GM10847 (cell line): ENCODE results near the gene PRUNE2.

Source experiments
- POLR2A ChIP-seq: IDR thresholded peaks from 2 replicates; pipeline ENCODE4 v1.6.1; 2011; ENCODE audit not compliant: insufficient read length; ENCODE audit errors: extremely low read depth

PRUNE2 gene

DNA sequence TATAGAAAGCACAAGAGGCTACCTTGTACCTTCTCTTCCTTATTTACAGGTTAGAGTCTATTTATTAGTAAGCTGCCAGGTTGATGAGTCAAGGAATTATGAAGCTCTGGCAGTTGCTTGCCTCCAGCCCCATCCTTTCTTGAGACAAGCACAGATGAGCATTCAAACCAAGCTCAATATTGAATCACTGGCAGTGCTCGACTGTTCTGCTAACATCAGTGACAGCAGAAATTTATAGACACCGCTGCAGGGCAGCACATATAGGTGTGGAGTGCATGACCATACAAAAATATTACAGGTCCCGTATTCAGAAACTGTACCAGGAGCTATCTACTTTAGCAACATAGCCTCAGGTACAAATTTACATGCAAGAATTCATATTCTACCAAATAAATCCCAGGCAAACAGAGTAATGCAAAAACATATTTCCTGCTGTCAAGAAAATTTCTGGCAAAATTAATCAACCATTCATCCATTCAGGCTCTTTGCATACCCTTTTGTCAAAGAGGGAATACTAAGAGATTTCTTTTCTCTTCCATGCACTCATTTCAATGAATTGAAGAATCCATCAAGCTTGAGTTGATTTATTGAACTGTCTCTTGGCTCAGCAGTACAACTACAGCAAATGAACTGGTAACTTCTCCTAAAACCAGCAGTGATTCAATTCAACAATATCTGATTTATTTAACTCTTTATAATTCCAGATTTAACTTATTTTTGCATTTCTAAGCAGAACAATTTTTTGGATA lies 168.6 kb downstream of the PRUNE2 start:
- no peak for TF ChIP-seq POLR2A

DNA sequence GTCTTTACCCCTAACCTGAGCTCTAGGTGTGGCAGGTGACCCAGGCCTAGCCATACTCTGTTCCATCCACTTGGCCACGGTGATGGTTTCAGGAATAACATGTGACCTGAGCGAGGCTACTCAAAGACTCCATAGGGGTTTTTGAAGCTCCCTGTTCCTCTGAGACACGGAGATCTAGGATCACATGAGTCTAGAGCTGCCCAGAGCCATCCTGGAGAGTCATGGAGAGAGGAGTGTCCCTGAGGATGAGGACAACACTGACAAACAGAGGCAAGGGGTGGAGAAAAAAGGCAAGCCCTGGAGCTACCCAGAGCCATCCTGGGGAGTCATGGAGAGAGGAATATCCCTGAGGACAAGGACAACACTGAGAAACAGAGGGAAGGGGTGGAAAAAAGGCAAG lies 171.2 kb downstream of the PRUNE2 start:
- TF ChIP-seq POLR2A, result no peak

DNA sequence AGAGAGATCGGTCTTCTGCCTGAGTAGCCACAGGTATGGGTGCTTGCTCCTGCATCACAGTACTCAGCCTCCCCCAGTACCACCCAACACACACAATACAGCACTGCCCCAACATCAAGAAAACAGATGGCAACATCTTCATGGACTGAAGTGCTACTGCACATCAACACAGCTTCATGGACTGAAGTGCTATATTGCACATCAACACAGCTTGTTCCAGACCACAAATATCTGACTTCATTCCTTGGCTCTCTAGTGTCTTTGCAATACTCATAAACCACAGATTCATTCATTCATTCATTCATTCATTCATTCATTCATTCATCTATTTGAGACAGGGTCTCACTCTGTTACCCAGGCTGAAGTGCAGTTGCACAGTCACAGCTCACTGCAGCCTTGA lies 172.8 kb downstream of the PRUNE2 start:
- no peak for TF ChIP-seq POLR2A

DNA sequence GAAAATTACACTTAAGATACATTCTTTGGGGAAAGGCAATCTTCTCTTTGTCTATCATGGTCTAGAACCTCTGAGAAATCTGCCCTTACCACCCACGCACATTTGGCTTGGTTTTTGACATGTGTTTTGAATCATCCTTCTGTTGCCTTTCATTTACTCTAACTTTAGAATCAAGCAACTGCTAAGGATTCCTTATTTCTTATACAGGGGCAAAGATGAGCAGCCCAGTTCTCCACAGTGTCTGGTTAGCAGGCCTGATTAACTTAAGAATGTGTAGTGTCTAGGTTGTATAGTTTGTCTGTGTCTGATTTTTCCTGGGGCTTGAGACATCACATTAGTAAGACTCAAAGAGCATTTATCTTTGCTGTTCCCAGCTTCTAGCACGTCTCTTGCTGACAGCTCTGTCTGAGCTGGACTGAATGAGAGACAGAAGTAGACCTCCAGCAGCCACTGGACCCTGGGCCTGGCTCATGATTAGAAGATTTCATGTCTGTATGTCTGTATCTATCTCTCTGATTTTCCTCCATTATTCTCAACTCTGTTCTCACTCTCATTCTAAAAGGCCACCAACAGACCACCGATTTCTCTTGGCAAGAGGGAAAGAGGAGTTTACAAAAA lies 173.5 kb downstream of the PRUNE2 start:
- TF ChIP-seq POLR2A, result no peak

DNA sequence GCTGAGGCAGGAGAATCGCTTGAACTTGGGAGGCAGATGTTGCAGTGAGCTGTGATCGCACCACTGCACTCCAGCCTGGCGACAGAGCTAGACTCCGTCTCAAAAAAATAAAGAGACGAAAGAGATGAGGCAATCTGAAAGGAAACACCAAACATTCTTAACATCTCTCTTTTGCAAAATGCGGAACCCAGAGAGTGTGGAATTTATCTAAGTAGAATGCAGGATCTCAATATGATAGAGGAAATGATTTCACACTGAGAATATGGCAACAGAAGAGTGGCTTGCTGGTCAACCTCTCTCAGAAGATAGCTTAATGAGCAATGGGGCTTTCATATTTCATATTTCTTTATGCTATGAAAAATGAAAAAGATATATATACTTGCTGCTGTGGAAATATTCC lies 175.1 kb downstream of the PRUNE2 start:
- TF ChIP-seq POLR2A, result no peak

DNA sequence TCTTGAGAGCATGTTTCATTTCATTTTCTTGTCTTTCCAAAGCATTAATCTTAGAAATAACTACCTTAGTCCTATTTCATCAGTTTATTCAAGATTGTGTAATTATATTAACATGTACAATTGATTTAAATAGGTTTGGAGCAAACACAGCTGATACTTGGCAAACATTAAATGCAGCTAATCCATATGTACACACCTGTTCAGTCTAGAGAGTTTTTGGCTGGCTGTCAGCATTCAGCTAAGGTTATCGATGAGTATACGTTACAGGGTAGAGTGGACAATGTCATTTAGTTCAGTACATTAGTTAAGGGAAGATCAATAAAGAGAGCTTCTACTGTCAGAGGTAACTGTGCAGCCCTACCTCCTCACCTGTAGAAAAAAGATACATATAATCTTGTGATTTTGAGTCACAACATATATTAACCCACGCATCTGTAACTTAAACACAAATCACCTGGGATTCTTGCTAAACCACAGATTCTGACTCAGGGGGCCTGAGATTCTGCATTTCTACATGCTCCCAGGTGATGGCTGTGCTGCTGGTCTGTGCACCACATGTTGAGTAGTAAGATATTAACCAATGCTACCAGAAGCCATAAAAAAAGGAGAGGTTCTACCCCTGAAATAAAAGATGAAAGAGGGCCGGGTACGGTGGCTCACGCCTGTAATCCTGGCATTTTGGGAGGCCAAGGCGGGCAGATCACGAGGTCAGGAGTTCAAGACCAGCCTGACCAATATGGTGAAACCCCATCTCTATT lies 175.8 kb downstream of the PRUNE2 start:
- TF ChIP-seq POLR2A, result no peak

DNA sequence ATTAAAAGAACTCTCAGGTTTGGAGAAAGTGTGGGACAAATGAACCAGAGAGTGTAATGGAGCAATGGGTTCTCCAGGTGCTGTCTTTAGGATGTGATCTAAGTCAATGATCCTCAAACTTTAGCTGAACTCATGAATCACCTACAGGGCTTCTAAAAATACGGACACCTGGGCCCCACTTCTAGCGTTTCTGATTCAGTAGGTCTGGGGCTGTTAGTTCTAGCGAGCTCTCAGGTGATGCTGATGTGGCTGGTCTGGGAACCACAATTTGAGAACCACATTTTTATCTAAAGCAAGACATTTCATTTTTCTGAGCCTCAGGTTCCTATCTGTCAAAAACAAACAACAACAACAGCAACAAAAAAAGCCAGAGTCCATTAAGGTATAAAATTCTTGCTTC lies 176.8 kb downstream of the PRUNE2 start:
- TF ChIP-seq POLR2A, result no peak

DNA sequence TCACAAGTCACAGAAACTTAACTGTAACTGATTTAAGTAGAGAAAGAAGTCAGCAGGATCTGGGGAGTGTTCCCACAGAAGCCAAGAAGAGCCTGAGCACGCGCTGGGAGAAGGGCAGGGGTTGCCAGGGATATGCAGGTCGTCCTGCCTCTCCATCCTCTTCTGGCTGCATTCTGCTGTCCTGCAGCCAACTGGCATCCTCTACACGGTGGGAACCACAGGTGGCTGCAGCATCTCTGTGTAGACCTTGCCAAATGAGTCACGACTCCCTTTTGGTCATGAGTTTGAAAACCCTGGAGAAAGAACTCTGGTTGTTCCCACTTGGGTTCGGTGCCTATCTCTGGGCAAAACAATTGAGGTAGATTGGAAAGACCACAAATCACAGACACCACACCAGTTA lies 180.0 kb downstream of the PRUNE2 start:
- TF ChIP-seq POLR2A, result no peak

DNA sequence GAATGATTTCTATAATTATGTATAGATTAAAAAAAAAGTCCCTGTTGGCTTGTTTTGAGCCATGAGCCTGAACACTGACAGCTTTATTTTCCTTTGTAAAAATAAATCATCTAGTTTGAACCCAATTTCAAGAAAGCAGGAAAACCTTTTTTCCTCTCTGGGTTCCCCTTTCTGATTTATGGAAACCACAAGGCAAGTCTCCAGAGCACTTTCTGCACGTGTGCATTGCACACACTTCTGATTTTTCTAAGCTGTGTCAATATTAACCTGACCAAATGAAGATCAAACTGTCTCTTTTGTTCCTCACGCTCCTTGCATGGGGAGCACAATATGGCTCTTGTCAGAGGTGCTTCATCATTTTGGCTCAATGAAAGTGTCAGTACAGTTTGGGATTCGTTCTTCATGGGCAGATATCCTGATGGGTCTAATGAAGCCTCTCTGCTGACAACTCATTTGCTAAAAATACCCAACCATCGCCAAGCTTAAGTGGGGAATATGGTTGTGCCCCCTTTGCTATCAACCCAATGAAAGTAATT lies 180.8 kb downstream of the PRUNE2 start:
- TF ChIP-seq POLR2A, result no peak

DNA sequence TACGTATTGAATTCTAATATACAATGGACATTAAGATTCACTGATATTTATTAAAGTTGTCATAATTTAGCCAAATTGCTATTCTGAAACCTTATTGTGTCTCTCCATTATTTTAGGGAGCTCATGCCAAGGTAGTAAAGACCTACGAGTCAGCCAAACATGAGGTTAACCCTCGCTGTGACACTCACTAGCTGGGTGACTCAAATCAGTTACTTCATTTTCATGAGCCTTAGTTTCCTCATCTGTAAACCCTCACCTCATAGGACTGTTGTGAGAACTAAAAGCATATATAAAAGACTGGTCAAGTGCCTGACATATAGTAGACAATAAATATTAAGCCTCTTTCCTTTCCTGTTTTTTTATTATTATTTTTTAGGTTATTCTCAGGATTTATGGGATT lies 185.7 kb downstream of the PRUNE2 start:
- TF ChIP-seq POLR2A, result no peak

DNA sequence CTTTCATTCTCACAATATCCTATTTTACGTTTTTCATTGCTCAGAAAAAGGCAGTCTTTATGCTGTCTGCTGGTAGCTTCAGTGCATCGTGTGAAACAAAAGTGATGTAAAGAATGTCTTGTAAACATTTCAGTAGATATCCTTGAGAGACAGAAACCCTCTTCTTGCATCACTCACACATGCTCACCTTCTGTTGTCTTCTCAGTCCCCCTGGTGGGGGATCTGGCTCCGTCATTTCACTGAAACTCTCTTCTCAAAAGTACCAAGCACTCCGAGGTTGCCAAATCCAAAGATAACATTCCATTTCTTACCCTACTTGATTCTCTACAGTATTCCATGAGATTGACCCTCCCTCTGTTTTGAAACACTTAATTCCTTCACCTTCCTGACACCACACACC lies 187.7 kb downstream of the PRUNE2 start:
- TF ChIP-seq POLR2A, result no peak

DNA sequence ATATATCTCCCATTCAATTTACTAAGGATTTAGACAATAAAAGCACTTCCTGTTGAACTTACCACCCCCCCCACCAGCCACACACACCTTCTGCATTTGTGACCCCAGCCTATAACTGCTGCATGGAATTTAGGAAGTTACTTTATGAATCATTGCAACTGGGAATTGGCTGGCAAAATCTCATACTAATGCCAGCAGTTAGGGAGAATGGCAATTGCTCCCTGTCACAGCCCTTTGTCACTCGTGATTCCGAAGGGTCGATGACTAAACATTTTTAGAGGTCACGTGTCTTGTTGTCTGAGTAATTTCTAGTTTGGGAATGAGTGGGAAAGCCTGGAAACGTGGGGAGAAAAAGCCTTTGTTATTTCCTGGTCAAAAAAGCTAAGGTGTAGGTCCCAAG lies 188.3 kb downstream of the PRUNE2 start:
- no peak for TF ChIP-seq POLR2A

DNA sequence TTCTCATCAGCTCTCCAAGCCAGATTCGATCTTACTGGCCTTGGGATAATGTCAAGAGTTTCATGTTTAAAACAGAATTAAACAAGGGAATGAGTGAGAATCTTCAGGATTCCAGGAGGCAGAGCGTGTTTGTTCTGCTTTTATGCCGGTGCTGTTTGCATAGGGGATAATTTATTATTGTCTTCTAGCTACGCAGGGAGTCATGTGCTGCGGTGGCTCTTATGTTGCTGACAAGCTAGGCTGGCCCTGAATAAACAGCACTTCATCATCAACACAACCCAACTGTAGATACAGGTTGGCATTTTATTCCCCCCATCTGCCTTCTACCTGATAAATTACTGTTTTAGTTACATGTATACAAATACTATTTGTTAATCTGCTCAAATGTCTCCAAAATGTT lies 188.7 kb downstream of the PRUNE2 start:
- no peak for TF ChIP-seq POLR2A

DNA sequence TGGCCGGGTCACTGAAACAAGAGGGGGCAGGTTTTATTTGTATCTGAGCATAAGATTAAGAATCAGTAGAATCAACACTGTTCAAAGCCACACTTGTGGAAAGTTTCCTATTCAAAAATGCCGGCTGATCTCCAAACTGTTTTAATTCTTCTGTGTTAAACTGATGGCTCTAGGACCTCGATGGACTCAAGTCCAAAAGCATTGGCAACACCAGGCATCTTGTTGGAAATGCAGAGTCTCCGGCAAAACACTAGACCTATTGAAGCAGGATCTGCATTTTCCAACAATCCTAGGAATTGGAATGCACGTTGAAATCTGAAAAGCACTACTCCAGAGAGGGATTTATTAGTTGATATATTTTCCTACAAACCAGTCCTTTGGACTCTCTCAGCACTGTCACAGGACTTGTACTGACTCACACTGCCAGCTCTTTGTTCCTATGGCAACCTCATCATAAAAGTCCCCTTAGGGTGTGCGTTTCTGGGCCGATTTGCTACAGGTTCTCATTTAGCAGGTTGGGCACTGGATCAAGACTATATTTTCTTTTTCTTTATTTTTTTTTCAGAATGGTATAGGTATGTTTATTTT lies 189.7 kb downstream of the PRUNE2 start:
- TF ChIP-seq POLR2A, result no peak

DNA sequence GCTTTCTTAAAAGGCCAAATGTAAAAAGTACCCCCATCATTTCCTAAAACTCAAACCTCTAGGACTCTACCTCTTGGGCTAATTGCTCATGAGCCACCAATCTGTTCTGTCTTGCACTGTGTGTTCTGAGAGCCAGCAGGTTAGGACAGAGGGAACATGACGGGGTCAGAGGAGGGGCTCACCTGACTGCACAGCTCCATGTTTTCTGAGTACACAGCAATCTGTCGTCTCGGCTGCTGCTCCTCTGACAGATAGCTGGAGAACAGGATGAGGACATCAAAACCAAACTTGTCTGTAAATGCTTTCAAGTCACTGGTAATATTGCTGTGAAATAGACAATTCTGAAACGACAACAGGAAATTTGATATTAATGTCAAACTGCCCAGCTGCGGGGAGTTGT lies 192.5 kb downstream of the PRUNE2 start:
- TF ChIP-seq POLR2A, result no peak

DNA sequence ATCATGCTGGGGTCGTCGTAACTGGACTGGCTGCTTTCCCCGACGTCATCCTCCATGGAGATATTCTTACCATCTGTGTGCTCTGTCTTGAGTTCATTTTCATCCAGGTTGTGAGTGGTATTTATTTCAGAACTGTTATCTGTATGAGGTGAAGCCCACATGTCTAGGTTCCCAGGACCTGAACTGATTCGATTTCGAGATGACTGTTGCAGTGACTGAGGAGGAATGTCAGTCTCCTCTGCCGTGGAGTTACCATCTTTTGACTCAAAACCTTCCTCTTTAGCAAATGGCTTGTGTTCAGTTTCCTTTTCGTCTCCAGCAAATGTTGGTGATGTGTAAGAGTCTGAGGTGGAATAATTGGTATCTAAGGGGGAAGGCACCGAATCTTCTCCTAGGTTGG lies 196.9 kb downstream of the PRUNE2 start:
- TF ChIP-seq POLR2A, result no peak
